ENCODE results near the gene INSYN2A. TPM values are rescaled to one million over a fixed set of nuclear protein-coding genes. Genes with fewer than 3 reads are reported as not detected.

INSYN2A gene
- total RNA-seq, 1 donor from 2014 or later: 0.10 TPM

DNA sequence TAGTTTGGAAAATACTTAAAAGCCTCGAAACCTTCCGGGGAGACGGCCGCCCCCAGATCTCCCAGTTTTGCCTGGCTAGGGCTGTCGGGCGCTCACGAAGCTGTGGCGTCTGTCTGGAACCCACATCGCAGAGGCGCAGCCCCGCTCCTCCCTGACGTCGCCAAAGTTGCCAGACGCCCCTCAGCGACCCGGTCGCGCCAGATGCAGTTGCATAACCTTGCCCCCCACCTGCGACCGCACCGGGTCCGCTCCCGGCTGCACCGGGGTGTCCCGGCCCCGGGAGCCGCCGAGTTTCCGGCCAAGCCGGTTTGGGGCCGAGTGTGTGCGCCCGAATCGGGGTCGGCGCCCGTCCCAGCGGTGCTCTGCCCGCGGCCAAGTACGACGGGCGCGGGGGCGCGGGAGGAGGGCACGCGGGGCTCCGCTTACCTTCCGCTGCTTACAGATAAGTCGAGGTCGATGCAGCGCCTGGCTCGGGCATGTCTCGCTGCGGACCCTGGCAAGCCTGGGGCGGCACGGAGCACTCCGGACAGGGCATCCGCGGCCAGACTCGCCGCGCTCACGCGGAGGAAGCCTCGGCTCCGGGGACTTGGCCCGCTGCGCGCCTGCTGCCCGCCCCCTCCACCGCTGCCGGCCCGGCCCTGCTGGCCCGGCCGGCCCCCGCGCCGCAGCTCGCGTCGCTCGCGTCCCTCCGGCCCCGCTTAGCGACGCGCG lies 665 bp downstream of the INSYN2A start:
- no peak for DNase-seq (ENCODE audit: low read depth)

DNA sequence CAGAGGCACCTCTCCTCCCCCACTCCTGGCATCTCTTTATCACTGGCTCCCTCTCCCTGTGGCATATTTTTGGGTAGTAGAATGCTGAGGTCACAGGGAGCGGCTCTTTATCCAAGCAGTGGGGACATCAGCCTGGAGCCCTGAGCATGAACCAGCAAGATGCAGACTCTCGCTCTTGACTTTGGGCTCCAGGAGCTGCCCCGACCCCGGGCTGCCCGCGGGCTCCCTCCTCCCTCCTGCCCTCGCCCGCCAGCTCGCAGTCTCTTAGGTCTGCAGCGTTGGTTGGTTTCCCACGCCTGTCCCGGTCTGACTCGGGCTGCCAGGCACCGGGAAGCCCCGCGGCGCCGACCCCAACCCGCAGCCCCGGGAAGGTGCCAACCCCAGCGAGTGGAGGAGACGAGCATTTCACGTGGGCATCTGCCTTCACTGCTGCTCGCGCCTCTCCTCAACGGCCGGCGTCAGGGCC lies 1.3 kb downstream of the INSYN2A start:
- DNase-seq (ENCODE audit: low read depth): no peak

DNA sequence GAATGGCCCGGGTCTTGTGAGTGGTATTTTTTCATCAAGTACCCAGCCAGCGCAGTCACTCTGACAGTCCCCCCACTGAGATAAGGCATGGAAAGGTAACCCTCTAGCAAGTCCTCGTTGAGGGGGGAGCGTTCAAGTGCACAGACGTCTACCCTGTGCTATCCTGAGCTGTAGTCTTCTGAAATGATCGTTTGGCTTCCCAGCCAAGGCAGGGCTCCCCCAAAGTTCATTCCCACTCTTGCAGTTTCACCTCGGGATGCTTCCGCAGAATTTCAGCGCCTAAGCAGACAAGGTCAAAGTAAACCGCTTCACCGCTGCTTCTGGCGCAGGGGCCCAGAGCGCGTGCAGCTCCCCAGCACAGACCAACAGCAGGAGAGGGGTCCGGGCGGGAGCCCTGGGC lies 1.8 kb downstream of the INSYN2A start:
- no peak for DNase-seq (ENCODE audit: low read depth)

- DNase-seq (ENCODE audit: low read depth): peak; percentile 28
Measured at GRCh38 chr10:127194111-127194510, 2.3 kb downstream of the INSYN2A start.

DNA sequence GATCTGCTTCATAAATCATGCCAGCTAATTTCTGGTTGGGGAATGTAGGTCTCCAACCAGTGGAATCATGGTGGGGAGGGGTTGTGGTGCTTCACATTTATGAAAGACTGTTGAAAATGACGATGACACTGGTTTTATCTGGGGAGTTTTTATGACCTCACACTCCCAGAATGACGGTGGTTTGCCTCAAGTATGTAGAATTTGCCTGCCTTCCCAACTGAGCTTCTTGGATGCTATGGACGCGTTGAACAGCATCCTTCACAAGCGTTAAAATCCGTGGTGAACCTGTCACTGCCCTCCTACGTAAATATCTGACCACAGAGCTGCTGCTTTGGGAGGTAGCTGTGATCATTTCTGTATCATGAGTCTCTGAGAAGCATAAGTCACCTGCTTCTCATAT lies 3.3 kb downstream of the INSYN2A start:
- DNase-seq (ENCODE audit: low read depth): no peak

GRCh38 chr10:127190427-127190826 lies 6.0 kb downstream of the INSYN2A start:
- DNase-seq (ENCODE audit: low read depth): no peak

GRCh38 chr10:127189226-127189625 lies 7.2 kb downstream of the INSYN2A start:
- DNase-seq (ENCODE audit: low read depth): no peak

- DNase-seq (ENCODE audit: low read depth): no peak
Measured at GRCh38 chr10:127186813-127187212, 9.6 kb downstream of the INSYN2A start.

DNA sequence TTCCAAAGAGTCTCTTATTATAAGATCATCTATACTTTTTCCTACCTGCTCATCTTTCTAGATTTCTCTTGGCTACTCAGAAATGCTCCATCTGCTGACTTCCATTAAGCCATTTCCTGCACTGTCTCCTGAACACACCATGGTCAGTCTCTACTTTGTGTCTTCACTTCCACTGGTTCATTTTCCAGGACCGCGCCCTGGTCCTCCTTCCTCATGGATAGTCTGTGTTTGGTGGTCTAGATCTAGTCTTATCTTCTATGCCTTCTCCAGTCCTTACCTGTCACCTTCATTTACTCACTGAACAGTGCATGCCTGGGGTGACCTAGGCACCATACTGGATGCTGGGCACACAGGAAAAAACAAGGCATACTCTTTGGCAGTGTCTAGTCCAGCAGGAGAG lies 11.8 kb downstream of the INSYN2A start:
- no peak for DNase-seq (ENCODE audit: low read depth)

GRCh38 chr10:127182161-127182560 lies 14.2 kb downstream of the INSYN2A start:
- DNase-seq (ENCODE audit: low read depth): no peak

GRCh38 chr10:127179612-127180250 lies 16.7 kb downstream of the INSYN2A start:
- no peak for DNase-seq (ENCODE audit: low read depth)

DNA sequence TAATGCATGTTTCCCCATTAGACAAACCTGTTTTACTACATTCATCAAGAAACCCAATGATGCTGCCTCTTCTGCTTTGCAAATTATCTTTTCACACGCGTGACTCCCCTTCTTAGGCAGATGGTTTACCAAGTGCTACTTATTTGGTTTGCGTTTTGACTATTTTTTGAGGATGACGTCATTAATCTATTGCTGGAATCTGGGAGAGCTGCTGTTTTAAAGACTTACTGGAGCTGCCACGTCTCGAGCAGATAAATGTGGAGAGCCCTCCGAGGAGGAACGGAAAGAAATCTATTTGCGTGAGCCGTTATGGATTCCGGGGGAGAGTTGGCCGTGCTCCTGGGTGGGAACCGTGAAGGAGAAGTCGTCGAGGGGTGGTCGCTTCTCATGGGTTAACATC lies 19.7 kb downstream of the INSYN2A start:
- DNase-seq (ENCODE audit: low read depth): no peak

DNA sequence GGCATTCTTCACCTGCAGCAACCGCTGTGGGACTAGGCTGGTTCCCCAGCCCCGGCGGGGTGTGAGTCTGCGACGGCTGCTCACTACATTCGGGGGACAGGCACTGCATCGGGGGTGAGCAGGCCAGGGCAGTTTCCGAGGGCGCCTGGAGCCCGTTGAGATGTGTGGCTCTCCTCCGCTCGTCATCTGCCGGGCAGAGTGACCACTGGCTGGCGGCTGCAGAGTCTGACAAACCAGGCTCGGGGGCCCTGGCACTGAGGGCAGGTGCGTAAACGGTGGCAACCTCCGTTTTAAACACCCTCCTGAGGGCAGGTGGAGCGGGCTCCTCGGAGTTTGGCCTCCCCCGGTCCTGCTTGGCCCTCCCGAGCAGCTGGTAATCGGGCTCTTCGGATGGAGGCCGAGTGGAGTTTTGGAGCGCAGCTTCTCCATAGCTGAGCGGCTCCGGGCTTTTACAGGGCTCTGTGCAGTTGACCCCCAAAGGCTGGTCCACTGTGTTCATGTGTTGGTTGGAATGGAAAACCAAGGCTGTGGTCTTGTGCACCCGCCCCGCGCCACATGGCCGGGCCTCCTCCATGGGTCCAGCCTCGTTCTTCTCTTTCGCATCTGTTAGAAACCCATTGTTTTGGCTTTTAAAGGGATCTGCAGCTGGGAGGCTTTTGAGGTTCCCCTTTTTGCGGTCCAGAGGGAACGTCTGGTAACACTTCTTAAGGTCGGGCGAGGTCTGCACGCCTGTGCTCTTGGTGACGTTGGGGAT lies 20.9 kb downstream of the INSYN2A start:
- no peak for DNase-seq (ENCODE audit: low read depth)

- DNase-seq (ENCODE audit: low read depth): no peak
Measured at GRCh38 chr10:127174866-127175265, 21.5 kb downstream of the INSYN2A start.

- DNase-seq (ENCODE audit: low read depth): no peak
Measured at GRCh38 chr10:127168261-127168660, 28.1 kb downstream of the INSYN2A start.

- no peak for DNase-seq (ENCODE audit: low read depth)
Measured at GRCh38 chr10:127162841-127163240, 33.5 kb downstream of the INSYN2A start.

DNA sequence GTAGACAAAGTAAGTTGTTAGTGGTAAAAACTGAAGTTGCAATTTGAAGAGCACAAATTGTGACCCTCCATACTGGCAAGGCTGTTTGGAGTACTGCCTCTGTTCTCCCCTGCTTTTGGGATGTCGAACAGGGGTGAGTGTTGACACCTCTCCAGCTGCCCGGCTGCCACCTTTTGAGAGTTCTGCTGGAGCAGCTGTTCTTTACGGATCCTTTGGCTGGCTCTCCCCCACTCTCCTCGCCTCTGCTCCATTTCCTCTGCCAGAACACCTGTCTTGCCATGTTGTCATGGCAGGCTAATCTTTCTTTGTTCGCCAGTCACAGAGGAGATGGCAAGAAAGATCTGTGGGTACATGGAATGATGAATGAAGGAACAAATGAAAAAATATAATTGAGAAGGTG lies 34.9 kb downstream of the INSYN2A start:
- DNase-seq (ENCODE audit: low read depth): no peak

GRCh38 chr10:127159648-127160245 lies 36.6 kb downstream of the INSYN2A start:
- DNase-seq (ENCODE audit: low read depth): no peak

DNA sequence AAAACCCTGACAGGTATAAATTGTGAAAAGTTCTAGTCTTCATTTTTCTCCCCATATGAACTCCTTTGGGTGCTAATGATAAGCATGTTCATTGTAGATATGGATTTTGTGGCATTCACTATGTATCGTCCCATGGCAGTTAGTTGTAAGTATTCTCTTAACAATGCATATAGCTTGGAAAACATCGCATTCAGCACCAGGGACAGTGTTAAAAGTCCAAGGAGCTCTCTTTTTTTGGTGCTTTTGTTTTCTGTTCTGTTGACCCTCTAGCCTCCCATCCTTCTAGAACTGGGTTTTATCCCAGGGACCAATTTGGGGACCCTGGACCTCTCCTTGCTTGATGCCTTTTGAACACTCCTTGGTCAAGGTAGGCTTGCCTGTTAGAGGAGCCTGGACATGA lies 37.7 kb downstream of the INSYN2A start:
- no peak for DNase-seq (ENCODE audit: low read depth)

DNA sequence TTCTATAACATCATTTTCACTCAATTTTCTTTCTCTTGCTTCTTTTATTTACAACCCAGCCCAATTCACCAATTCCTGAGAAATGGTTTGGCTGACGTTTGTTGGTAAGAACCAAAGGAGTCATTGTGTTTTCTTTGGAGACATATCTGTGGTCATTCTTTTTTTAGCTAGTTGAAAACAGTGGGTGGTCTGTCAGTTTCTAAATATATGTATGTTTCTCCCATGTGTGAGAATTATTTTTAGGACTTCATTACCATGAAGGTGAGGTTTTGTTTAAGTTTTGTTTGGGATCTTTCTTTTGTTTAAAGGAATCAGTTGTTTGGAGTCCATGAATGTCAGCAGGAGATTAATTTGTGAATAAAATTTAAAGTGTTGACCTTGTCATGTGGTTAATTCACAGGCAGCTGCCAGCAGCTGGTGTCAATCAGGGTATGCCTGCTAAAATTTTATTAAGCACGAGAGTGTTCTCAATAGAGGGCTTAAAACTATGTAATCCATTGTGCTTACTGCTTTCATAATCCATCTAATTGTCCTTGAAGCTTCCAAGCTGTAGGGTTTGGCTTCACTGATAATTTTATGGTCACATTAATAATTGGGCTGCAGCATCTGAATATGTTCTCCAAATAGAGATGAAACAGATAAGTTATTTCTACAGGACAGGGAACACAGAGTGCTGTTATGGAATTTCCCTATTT lies 38.7 kb downstream of the INSYN2A start:
- no peak for DNase-seq (ENCODE audit: low read depth)

DNA sequence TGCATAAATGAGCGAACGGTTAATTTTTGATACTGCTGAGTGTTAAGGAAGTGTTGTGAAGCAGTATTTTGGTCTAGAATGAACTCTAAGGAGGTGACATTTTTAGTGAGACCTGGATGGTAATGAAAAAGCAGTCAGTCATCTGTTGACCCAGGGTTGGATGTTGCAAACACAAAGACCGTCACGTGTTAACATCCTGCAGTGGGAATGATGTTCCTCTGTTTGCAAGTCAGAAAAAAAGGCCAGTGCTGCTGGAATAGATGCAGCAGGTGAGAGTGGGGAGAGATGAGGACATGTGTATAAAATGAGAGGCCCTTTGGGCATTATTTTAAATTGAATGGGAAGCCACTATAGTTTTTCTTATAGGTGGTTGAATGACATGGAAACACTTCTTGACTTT lies 39.3 kb downstream of the INSYN2A start:
- DNase-seq (ENCODE audit: low read depth): no peak
